GM12878 (cell line): ENCODE data around the gene TTLL7.

ENCODE experiments used
- BACH1 ChIP-seq: fragments of 450-650 bp; IDR thresholded peaks from 2 replicates; pipeline ENCODE4 v1.6.1; 2017; ENCODE audit warnings: mild to moderate bottlenecking, borderline replicate concordance
- BHLHE40 ChIP-seq, 2 experiments: fragments of 450-650 bp in 1 of 2; IDR thresholded peaks; 2 replicates each; pipeline ENCODE4 v1.6.1; 2011 to 2017; ENCODE audit warnings: low read depth in 2 of 2, borderline replicate concordance in 1 of 2, improper control_type of control experiment in 1 of 2, low read length in 1 of 2, mild to moderate bottlenecking in 1 of 2
- MTA3 ChIP-seq: IDR thresholded peaks from 2 replicates; pipeline ENCODE4 v1.6.1; 2012; ENCODE audit warnings: low read length, inconsistent platforms, borderline replicate concordance
- NRF1 ChIP-seq: conservative IDR thresholded peaks from 2 replicates; pipeline ENCODE4 v1.6.1; 2011; ENCODE audit warnings: mild to moderate bottlenecking, low read depth, low read length, improper control_type of control experiment
- POLR2A ChIP-seq: IDR thresholded peaks from 2 replicates; pipeline ENCODE4 v1.6.1; 2011; ENCODE audit warnings: low read depth, mild to moderate bottlenecking, low read length
- POLR2AphosphoS5 ChIP-seq: IDR thresholded peaks from 2 replicates; pipeline ENCODE4 v1.6.1; 2011; ENCODE audit warnings: mild to moderate bottlenecking, low read length, inconsistent platforms
- SIN3A ChIP-seq: IDR thresholded peaks from 2 replicates; pipeline ENCODE4 v1.6.1; 2012; ENCODE audit warnings: low read depth, low read length, improper control_type of control experiment
- TF ChIP-seq, protein P1 (sequence below), 3 experiments: IDR thresholded peaks in 2 of 3; conservative IDR thresholded peaks in 1 of 3; 2 replicates each; pipeline ENCODE4 v1.5.1; 2011; ENCODE audit warnings: low read depth in 3 of 3, low read length in 3 of 3, mild to moderate bottlenecking in 3 of 3, control low read depth in 2 of 3, moderate library complexity in 2 of 3, inconsistent platforms in 1 of 3, mixed read lengths in 1 of 3; ENCODE audit not compliant: control insufficient read depth in 2 of 3, insufficient read depth in 1 of 3; ENCODE audit errors: extremely low read depth in 1 of 3
- TF ChIP-seq, protein P2 (sequence below): fragments of 450-650 bp; conservative IDR thresholded peaks from 2 replicates; pipeline ENCODE4 v1.6.1; 2017; ENCODE audit warnings: mild to moderate bottlenecking, moderate library complexity

DNA sequence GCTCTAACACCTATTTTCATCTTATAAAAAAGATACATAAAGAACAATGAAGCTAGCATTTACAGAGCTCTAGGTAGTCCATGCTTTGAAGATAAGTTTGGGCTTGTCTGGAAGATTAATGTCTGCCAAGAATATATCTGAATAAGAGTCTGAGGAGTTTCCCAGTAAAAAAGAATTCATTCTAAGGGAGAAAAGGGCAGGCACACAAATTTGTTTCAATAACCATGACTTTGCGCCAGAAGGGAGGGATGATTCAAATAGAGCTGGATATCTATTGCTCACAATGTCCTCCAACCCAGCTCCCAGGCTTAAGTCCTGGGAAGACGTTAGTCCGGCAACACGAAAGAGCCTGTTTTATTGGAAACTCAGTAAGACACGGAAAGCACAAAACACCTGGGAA is 9.7 kb upstream of the TTLL7 start:
- TF ChIP-seq MTA3, result no peak
- TF ChIP-seq, protein P1, sequence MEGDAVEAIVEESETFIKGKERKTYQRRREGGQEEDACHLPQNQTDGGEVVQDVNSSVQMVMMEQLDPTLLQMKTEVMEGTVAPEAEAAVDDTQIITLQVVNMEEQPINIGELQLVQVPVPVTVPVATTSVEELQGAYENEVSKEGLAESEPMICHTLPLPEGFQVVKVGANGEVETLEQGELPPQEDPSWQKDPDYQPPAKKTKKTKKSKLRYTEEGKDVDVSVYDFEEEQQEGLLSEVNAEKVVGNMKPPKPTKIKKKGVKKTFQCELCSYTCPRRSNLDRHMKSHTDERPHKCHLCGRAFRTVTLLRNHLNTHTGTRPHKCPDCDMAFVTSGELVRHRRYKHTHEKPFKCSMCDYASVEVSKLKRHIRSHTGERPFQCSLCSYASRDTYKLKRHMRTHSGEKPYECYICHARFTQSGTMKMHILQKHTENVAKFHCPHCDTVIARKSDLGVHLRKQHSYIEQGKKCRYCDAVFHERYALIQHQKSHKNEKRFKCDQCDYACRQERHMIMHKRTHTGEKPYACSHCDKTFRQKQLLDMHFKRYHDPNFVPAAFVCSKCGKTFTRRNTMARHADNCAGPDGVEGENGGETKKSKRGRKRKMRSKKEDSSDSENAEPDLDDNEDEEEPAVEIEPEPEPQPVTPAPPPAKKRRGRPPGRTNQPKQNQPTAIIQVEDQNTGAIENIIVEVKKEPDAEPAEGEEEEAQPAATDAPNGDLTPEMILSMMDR (IDR thresholded peaks at IDR 0.05 in 2 of 3, conservative IDR thresholded peaks at IDR 0.05 in 1 of 3; ENCODE audit: control insufficient read depth in 2 of 3, extremely low read depth in 1 of 3, insufficient read depth in 1 of 3, low read depth in 3 of 3, low read length in 3 of 3), result no peak
- TF ChIP-seq BHLHE40 (IDR thresholded peaks at IDR 0.05; ENCODE audit: borderline replicate concordance in 1 of 2, low read depth in 2 of 2, low read length in 1 of 2), result no peak
- no peak for TF ChIP-seq SIN3A
- TF ChIP-seq, protein P2, sequence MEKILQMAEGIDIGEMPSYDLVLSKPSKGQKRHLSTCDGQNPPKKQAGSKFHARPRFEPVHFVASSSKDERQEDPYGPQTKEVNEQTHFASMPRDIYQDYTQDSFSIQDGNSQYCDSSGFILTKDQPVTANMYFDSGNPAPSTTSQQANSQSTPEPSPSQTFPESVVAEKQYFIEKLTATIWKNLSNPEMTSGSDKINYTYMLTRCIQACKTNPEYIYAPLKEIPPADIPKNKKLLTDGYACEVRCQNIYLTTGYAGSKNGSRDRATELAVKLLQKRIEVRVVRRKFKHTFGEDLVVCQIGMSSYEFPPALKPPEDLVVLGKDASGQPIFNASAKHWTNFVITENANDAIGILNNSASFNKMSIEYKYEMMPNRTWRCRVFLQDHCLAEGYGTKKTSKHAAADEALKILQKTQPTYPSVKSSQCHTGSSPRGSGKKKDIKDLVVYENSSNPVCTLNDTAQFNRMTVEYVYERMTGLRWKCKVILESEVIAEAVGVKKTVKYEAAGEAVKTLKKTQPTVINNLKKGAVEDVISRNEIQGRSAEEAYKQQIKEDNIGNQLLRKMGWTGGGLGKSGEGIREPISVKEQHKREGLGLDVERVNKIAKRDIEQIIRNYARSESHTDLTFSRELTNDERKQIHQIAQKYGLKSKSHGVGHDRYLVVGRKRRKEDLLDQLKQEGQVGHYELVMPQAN, result no peak
- TF ChIP-seq BACH1, result no peak
- no peak for TF ChIP-seq POLR2A
- TF ChIP-seq POLR2AphosphoS5, result no peak
- no peak for TF ChIP-seq NRF1
